OCI-LY1 (cell line): ENCODE data around the gene C11orf58.

Experiments
- H2AFZ ChIP-seq: fragments of 200-600 bp; sonication (generic), shearing (Covaris generic); 2 replicates; pipeline ENCODE4 v1.6.0; 2014; ENCODE audit warnings: antibody characterized with exemption, mild to moderate bottlenecking, low read length
- H3F3A ChIP-seq: fragments of 200-600 bp; sonication (generic), shearing (Covaris generic); 2 replicates; pipeline ENCODE4 v1.6.0; 2014; ENCODE audit warnings: mild to moderate bottlenecking, antibody characterized with exemption, low read length, moderate library complexity; ENCODE audit not compliant: insufficient read depth
- H3K27ac ChIP-seq: fragments of 200-600 bp; sonication (generic); 2 replicates; pipeline ENCODE4 v1.5.1; 2014; ENCODE audit warnings: low read length, mixed run types, mild to moderate bottlenecking, low read depth; ENCODE audit not compliant: poor library complexity, severe bottlenecking
- H3K27me3 ChIP-seq: fragments of 200-600 bp; sonication (generic); 2 replicates; pipeline ENCODE4 v1.6.0; 2014; ENCODE audit warnings: antibody characterized with exemption, mild to moderate bottlenecking, low read length, moderate library complexity; ENCODE audit not compliant: insufficient read depth
- H3K36me3 ChIP-seq: fragments of 200-600 bp; sonication (generic); 2 replicates; pipeline ENCODE4 v1.6.1; 2014; ENCODE audit warnings: mild to moderate bottlenecking, antibody characterized with exemption, low read length, moderate library complexity, mixed read lengths; ENCODE audit not compliant: insufficient read depth
- H3K4me1 ChIP-seq: fragments of 200-600 bp; sonication (generic); 2 replicates; pipeline ENCODE4 v1.5.1; 2014; ENCODE audit warnings: mild to moderate bottlenecking, low read length, moderate library complexity; ENCODE audit not compliant: insufficient read depth, severe bottlenecking
- H3K4me2 ChIP-seq: fragments of 200-600 bp; sonication (generic), shearing (Covaris generic); 2 replicates; pipeline ENCODE4 v1.6.1; 2014; ENCODE audit warnings: low read length
- H3K4me3 ChIP-seq: fragments of 200-600 bp; sonication (generic); 2 replicates; pipeline ENCODE4 v1.5.1; 2014; ENCODE audit warnings: low read length, low read depth, mild to moderate bottlenecking, mixed read lengths; ENCODE audit not compliant: poor library complexity, severe bottlenecking
- H3K79me2 ChIP-seq: fragments of 200-600 bp; shearing (Covaris generic); 2 replicates; pipeline ENCODE4 v1.6.1; 2016; ENCODE audit warnings: mixed run types, low read length, mixed read lengths; ENCODE audit not compliant: insufficient read depth
- H3K9ac ChIP-seq: fragments of 200-600 bp; sonication (generic), shearing (Covaris generic); 2 replicates; pipeline ENCODE4 v1.6.1; 2014; ENCODE audit warnings: mild to moderate bottlenecking, low read length, mixed read lengths
- H3K9me2 ChIP-seq: fragments of 200-600 bp; sonication (generic), shearing (Covaris generic); 2 replicates; pipeline ENCODE4 v1.6.1; 2014; ENCODE audit warnings: low read depth, mild to moderate bottlenecking, low read length, mixed read lengths
- H3K9me3 ChIP-seq: fragments of 200-600 bp; shearing (Covaris generic); 2 replicates; pipeline ENCODE4 v1.6.1; 2014; ENCODE audit warnings: low read length, mixed read lengths
- H4K20me1 ChIP-seq: fragments of 200-600 bp; sonication (generic), shearing (Covaris generic); 2 replicates; pipeline ENCODE4 v1.6.0; 2016; ENCODE audit warnings: mild to moderate bottlenecking, low read length; ENCODE audit not compliant: insufficient read depth
- CTCF ChIP-seq: fragments of 200-600 bp; sonication (generic), shearing (Covaris generic); IDR thresholded peaks from 2 replicates; pipeline ENCODE4 v1.5.1; 2017; ENCODE audit warnings: mild to moderate bottlenecking, antibody characterized with exemption, low read length, moderate library complexity, mixed read lengths
- EZH2 ChIP-seq: fragments of 200-600 bp; sonication (generic), shearing (Covaris generic); IDR thresholded peaks from 2 replicates; pipeline ENCODE4 v1.8.0; 2017; ENCODE audit warnings: borderline replicate concordance, mixed run types, mild to moderate bottlenecking, antibody characterized with exemption, low read length, moderate library complexity, mixed read lengths

C11orf58 gene

GRCh38 chr11:16713594-16713993, 24.9 kb upstream of the C11orf58 start:
- no peaks in the 10 kb centered on the region for H3K36me3 ChIP-seq
- TF ChIP-seq CTCF (no peak), EZH2 (no peak)
- H3K4me1 ChIP-seq = no peaks in the 10 kb centered on the region
- no peaks in the 10 kb centered on the region for H3K27me3 ChIP-seq
- H3K9me3 ChIP-seq = no peaks in the 10 kb centered on the region
- H3K4me2 ChIP-seq = no peak overlapping the region
- no peak overlapping the region for H3K27ac ChIP-seq
- no peaks in the 10 kb centered on the region for H3K9me2 ChIP-seq
- no peaks in the 10 kb centered on the region for H4K20me1 ChIP-seq
- no peak overlapping the region for H3K9ac ChIP-seq
- no peak overlapping the region for H3K4me3 ChIP-seq
- no peaks in the 10 kb centered on the region for H3K79me2 ChIP-seq
- no peak overlapping the region for H2AFZ ChIP-seq
- H3F3A ChIP-seq = no peaks in the 10 kb centered on the region

GRCh38 chr11:16722581-16723344, 15.7 kb upstream of the C11orf58 start:
- Histone ChIP-seq H3K4me3 (no peak overlapping the region), H3K27ac (no peak overlapping the region)
- no peak for TF ChIP-seq CTCF
- TF ChIP-seq EZH2 = no peak

DNA sequence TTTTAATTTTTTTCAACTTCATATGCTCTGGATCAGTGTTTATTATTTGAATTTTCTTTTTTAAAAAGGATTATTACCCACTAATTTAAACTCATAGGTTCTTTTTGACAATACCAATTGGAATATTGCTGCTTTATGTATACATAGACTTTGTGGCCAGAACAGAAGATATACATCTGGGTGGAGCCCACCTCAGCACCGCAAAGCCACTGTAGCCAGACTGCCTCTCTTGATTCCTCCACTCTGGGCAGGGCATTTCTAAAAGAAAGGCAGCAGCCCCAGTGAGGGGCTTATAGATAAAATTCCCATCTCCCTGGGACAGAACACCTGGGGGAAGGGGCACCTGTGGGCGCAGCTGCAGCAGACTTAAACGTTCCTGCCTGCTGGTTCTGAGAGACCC, 10.6 kb upstream of the C11orf58 start:
- Histone ChIP-seq H2AFZ (no peak overlapping the region), H3K4me2 (no peak overlapping the region)

More at GRCh38 chr11:16722581-16723344, 15.7 kb upstream of the C11orf58 start:
- Histone ChIP-seq H3K9me3 (no peaks in the 10 kb centered on the region), H3K27me3 (no peaks in the 10 kb centered on the region), H4K20me1 (no peaks in the 10 kb centered on the region), H2AFZ (no peak overlapping the region), H3K9ac (no peak overlapping the region), H3K4me1 (no peaks in the 10 kb centered on the region), H3K36me3 (no peaks in the 10 kb centered on the region), H3F3A (no peaks in the 10 kb centered on the region), H3K9me2 (no peaks in the 10 kb centered on the region), H3K79me2 (no peaks in the 10 kb centered on the region), H3K4me2 (no peak overlapping the region)

More for the DNA sequence above, 10.6 kb upstream of the C11orf58 start:
- Histone ChIP-seq H3K4me1 (no peaks in the 10 kb centered on the region), H4K20me1 (no peaks in the 10 kb centered on the region), H3K9me2 (no peaks in the 10 kb centered on the region), H3K9ac (no peak overlapping the region), H3K27me3 (0 out of 2 replicates have a peak, but pooled peaks cover 3% of the 10 kb centered on the region), H3K36me3 (no peaks in the 10 kb centered on the region), H3K79me2 (no peaks in the 10 kb centered on the region), H3K9me3 (no peaks in the 10 kb centered on the region), H3K27ac (no peak overlapping the region), H3K4me3 (no peak overlapping the region), H3F3A (no peaks in the 10 kb centered on the region)
- TF ChIP-seq CTCF (no peak), EZH2 (no peak)
